Activated B cell treated with CpG ODN at 0.5 μM for 24 hours (primary cell): ENCODE data around the gene GRM4. TPM values are rescaled to one million over a fixed set of nuclear protein-coding genes. Genes with fewer than 3 reads are reported as not detected.

Experiments used
- ATAC-seq: fragments of 200-7000 bp; cut with Tn5 transposase; one replicate; pipeline ENCODE4 v1.10.0; 2021; ENCODE audit warnings: low read depth, mild to moderate bottlenecking, moderate library complexity
- CTCF ChIA-PET: fragments of 350-600 bp; sonication (Branson Sonifier 250); formaldehyde crosslinking; loops from one replicate; lab custom pipeline; 2021; ENCODE audit warnings: antibody characterized with exemption; lab: Charles Lee
- POLR2A ChIA-PET: fragments of 350-600 bp; sonication (Branson Sonifier 250); formaldehyde crosslinking; loops from one replicate; lab custom pipeline; 2021; ENCODE audit warnings: antibody characterized with exemption; lab: Charles Lee
- DNase-seq: peaks from one replicate; pipeline ENCODE4 v3.0.0; 2022
- H3K27ac Mint-ChIP-seq: one replicate; pipeline ENCODE4 v1.8.0; 2020; ENCODE audit warnings: mixed read lengths
- H3K27me3 Mint-ChIP-seq: one replicate; pipeline ENCODE4 v1.8.0; 2021; ENCODE audit warnings: mixed read lengths
- H3K36me3 Mint-ChIP-seq: one replicate; pipeline ENCODE4 v1.8.0; 2021; ENCODE audit warnings: low read depth, mixed read lengths
- H3K4me1 Mint-ChIP-seq: one replicate; pipeline ENCODE4 v1.8.0; 2021; ENCODE audit warnings: mixed read lengths
- H3K4me3 Mint-ChIP-seq: one replicate; pipeline ENCODE4 v1.8.0; 2020; ENCODE audit warnings: mild to moderate bottlenecking, mixed read lengths
- H3K9me3 Mint-ChIP-seq: one replicate; pipeline ENCODE4 v1.8.0; 2020; ENCODE audit warnings: mixed read lengths
- CTCF ChIP-seq: fragments of 200-600 bp; IDR thresholded peaks from one replicate; pipeline ENCODE4 v1.8.0; 2022; ENCODE audit warnings: antibody characterized with exemption, mild to moderate bottlenecking
- intact Hi-C: fragments of 100-400 bp; cut with micrococcal nuclease; formaldehyde crosslinking; loops from one replicate; pipeline ENCODE4 v1.15.1; 2024
- total RNA-seq: library from RNA; stranded (reverse); gene quantifications from 2 replicates; pipeline ENCODE4 v1.2.3, GENCODE V29; 2022

Gene GRM4
- total RNA-seq, 1 donor from 2014 or later, result not detected

GRCh38 chr6:34057790-34058189 is 88.1 kb downstream of the GRM4 start:
- H3K4me1 Mint-ChIP-seq, result no peaks in the 10 kb centered on the region
- intact Hi-C loops, result loop anchor here (5.0 kb wide), 1 partner anchor 550 kb away; no protein-coding TSS in a partner anchor
- CTCF ChIA-PET, result no interaction called here
- DNase-seq, result no peak
- no peak overlapping the region for H3K27ac Mint-ChIP-seq
- no peaks in the 10 kb centered on the region for H3K36me3 Mint-ChIP-seq
- TF ChIP-seq CTCF, result no peak
- POLR2A ChIA-PET, result interaction anchor here (0.6 kb wide), 1 partner anchor 135 kb away, joined by 6 read pairs; no protein-coding TSS in a partner anchor
- no peak overlapping the region for H3K4me3 Mint-ChIP-seq
- no peak for ATAC-seq
- peaks cover 12% of the 10 kb centered on the region for H3K27me3 Mint-ChIP-seq
- no peaks in the 10 kb centered on the region for H3K9me3 Mint-ChIP-seq

- CTCF ChIA-PET, result interaction anchor here (0.6 kb wide), 1 partner anchor 394 kb away, joined by 3 read pairs; no protein-coding TSS in a partner anchor
- no peak overlapping the region for H3K4me3 Mint-ChIP-seq
- no peak for TF ChIP-seq CTCF
These were observed 88.7 kb downstream of the GRM4 start for GRCh38 chr6:34057191-34057590.

GRCh38 chr6:34056305-34057108 is 89.4 kb downstream of the GRM4 start:
- no peak for ATAC-seq
- POLR2A ChIA-PET, result no interaction called here

More at GRCh38 chr6:34057191-34057590, 88.7 kb downstream of the GRM4 start:
- Mint-ChIP-seq H3K36me3 (no peaks in the 10 kb centered on the region), H3K27ac (no peak overlapping the region), H3K27me3 (peaks cover 17% of the 10 kb centered on the region), H3K9me3 (no peaks in the 10 kb centered on the region), H3K4me1 (no peaks in the 10 kb centered on the region)
- POLR2A ChIA-PET, result interaction anchor here (0.6 kb wide), 1 partner anchor 134 kb away, joined by 6 read pairs; no protein-coding TSS in a partner anchor
- ATAC-seq (no peak), DNase-seq (no peak)
- intact Hi-C loops, result loop anchor here (5.0 kb wide), 1 partner anchor 550 kb away; no protein-coding TSS in a partner anchor

GRCh38 chr6:34055223-34055933 is 90.5 kb downstream of the GRM4 start:
- ATAC-seq, result peak; percentile 84
- CTCF ChIA-PET, result interaction anchor here (0.6 to 1.3 kb wide), 8 partner anchors 11 to 1084 kb away, joined by 3 to 10 read pairs (median 3); no protein-coding TSS in a partner anchor
- H3K9me3 Mint-ChIP-seq, result no peaks in the 10 kb centered on the region
- no peak for TF ChIP-seq CTCF
- no peaks in the 10 kb centered on the region for H3K36me3 Mint-ChIP-seq
- DNase-seq, result peak; percentile 56
- no peak overlapping the region for H3K27ac Mint-ChIP-seq
- POLR2A ChIA-PET, result no interaction called here
- H3K4me1 Mint-ChIP-seq, result no peaks in the 10 kb centered on the region
- H3K4me3 Mint-ChIP-seq, result no peak overlapping the region
- intact Hi-C loops, result loop anchor here (1.0 to 5.0 kb wide), 3 partner anchors 99 to 1085 kb away; no protein-coding TSS in a partner anchor
- H3K27me3 Mint-ChIP-seq, result peaks cover 21% of the 10 kb centered on the region

More at GRCh38 chr6:34056305-34057108, 89.4 kb downstream of the GRM4 start:
- H3K27me3 Mint-ChIP-seq, result peaks cover 18% of the 10 kb centered on the region
- no peak overlapping the region for H3K4me3 Mint-ChIP-seq
- H3K27ac Mint-ChIP-seq, result no peak overlapping the region
- CTCF ChIA-PET, result interaction anchor here (0.6 kb wide), 1 partner anchor 395 kb away, joined by 3 read pairs; no protein-coding TSS in a partner anchor
- TF ChIP-seq CTCF, result no peak
- no peaks in the 10 kb centered on the region for H3K36me3 Mint-ChIP-seq
- H3K9me3 Mint-ChIP-seq, result no peaks in the 10 kb centered on the region
- DNase-seq, result no peak
- intact Hi-C loops, result loop anchor here (5.0 kb wide), 1 partner anchor 551 kb away; no protein-coding TSS in a partner anchor
- H3K4me1 Mint-ChIP-seq, result no peaks in the 10 kb centered on the region
